GM19463 (cell line): ENCODE results near the gene CHTOP.
A peak's percentile ranks its signal among the peaks of the same experiment; 100 is the strongest.
"Not testable (repeated sequence)": the region's sequence is repeated elsewhere in the genome, so short reads cannot be mapped to it uniquely, and the experiment has no call there.

Experiments used
- ATAC-seq: cut with Tn5 transposase; IDR thresholded peaks from one replicate; pipeline ENCODE4 v1.9.1; 2021; ENCODE audit warnings: mild to moderate bottlenecking, moderate library complexity; ENCODE audit not compliant: unreplicated experiment

The CHTOP gene

DNA sequence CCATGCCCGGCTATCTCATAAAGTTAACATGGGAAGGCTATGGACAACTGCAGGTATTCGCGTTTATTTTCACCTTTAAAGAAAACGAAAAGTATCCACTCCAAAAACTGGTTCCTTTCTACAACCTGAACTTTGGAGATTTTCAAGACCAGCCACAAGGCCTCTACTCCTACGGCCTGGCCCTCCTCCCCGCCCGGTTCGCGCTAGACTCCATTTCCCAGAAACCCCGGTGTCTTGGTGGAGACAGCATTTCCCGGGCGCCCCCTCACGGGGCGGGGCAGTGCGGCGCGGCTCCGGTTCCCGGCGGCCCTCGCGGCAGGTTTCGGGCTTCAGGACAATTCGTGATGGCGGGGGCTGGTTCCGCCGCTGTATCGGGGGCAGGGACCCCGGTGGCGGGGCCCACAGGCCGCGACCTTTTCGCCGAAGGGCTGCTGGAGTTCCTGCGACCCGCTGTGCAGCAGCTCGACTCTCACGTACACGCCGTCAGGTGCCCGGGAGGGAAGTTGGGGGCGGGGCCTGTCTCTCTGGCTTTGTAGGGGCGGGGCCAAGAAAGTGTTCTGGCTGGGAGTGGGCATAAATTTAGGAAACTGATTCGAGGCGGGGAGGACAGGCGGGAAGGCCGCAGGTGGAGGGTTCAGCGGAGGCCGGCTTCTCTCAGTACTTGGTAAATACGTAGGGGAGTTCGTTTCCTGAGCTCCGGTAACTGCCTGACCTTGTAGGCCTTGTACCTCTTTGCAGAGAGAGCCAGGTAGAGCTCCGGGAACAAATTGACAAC lies 24.7 kb downstream of the CHTOP start, which contains the start of gene SNAPIN:
TSS of gene SNAPIN (plus strand) at position 304 of the 775 bp plus-strand sequence. CDS start at position 345, 41 bp downstream.
- peak; percentile 96 for ATAC-seq

GRCh38 chr1:153659175-153659534 lies 25.3 kb downstream of the CHTOP start:
- ATAC-seq: no peak

DNA sequence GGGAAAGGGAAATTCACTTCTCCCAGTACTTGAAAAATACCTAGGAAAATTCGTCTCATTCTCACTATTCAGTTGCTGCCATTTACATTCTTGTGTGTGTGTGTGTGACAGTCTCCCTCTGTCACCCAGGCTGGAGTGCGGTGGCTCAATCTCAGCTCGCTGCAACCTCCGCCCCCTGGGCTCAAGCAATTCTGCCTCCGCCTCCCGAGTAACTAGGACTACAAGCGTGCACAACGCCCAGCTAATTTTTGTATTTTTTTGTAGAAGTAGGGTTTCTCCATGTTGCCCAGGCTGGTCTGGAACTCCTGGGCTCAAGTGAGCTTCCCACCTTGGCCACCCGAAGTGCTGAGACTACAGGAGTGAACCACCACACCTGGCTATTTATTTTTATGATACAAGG lies 25.8 kb downstream of the CHTOP start:
- ATAC-seq: no peak

DNA sequence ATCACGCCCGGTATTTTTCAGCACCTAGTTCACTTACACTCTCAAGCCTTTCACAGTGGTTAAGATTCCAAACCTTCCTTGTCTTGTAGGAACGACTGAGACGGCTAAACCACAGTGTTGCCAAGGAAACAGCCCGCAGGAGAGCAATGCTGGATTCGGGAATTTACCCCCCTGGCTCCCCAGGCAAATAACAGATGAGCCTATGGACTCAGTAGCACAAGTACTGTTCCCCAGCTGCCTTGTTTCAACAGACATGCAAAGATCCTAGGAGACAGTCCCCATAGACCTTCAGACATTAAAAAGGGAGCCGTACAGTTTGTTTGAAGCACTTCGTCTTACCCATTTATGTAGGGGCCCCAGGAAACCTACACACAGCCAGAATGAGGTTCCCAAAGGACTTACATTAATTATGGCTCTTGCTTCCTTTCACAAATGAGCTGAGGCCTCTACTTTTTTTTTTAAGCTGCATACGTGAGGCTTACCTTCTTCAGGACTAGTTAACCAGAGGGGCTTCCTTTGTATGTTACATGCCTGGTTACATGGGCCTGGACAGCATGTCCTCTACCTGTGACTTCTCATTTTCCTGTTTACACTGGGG lies 27.3 kb downstream of the CHTOP start:
- ATAC-seq: no peak

DNA sequence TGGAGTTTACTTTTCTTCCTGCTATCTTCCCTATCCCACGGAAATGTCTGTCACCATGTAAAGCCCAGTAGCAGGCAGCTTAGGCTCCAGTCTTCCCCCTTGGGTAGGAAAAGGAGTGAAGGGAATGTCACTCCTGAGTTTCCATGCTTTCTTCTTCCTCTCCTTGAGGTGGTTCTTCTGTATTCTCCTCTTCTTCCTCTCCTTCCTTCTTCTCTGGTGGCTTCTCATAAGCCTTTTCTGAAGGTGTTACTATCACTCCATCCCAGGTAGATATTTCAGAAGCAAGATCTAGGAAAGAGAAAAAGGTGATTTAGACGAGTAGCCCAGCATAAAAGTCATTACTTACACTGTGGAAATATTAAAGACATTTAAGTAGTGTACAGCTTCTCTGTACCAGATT lies 28.4 kb downstream of the CHTOP start:
- no peak for ATAC-seq

DNA sequence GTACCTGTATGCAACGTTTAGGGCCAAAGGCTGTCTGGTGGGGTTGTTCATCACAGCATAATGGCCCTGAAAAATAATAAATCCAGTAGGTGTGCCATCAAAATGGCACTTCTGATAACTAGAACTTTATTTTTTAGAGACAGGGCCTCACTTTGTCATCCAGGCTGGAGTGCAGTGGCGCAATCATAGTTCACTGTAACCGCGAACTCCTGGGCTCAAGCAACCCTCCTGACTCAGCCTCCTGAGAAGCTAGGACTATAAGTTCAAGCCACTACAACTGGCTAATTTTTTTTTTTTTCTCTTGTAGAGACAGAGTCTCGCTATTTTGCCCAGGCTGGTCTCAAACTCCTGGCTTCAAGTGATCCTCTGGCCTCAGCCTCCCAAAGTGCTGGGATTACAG lies 29.3 kb downstream of the CHTOP start:
- no peak for ATAC-seq

DNA sequence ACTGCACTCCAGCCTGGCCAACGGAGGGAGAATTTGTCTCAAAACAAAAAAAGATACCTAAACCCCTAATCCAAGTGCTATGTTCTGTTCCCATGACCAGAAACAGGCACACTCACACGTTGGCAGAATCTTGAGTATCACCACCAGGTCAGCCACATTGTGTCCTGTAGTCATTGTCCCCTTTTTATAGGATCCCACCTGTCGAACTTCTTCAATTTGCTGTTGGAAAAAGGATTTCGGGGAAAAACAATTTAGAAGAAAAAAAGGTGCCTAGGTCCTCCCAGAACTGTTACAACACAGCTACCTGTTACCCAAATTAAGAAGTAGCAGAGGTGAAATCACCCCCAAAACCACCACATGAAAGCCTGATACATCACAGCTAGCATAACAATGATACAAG lies 33.6 kb downstream of the CHTOP start:
- ATAC-seq: no peak

GRCh38 chr1:153668672-153669071 lies 34.8 kb downstream of the CHTOP start:
- not testable (repeated sequence) for ATAC-seq

- ATAC-seq: no peak
Observed at GRCh38 chr1:153669606-153670005, 35.7 kb downstream of the CHTOP start.

DNA sequence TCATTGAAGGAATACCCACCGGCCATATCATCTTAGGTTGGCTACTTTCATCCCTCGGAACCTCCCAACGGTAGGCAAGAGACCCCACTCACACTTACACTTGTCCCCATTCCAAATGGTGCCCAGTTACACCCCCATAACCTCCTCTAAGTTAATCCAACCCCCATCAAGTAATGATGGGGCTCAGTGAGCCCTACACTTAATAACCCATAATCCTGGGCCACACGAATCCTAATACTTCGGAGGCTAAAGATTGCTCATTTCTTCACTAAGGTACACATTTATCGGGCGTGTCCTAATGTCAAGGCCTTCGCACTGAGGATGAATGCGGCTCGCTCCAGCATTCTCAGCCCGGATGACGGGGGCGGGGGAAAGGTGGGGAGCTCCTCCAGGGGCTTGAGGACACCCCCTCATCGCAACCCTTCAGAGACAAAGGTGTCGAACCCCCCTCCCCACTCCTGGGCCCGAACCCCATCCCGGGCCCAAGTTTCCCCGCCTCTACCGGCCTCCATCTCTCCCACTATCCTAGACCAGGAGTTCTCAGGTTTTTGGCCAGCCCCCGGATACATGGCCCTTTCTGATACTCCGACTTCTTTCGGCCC lies 36.5 kb downstream of the CHTOP start:
- no peak for ATAC-seq

GRCh38 chr1:153670859-153671627 lies 37.2 kb downstream of the CHTOP start, which contains the start of gene ILF2:
ILF2 (minus strand) TSS chr1:153670993; CDS start chr1:153670922, 71 bp downstream.
- ATAC-seq: peak; percentile 93

- not testable (repeated sequence) for ATAC-seq
Observed at GRCh38 chr1:153671628-153672353, 37.9 kb downstream of the CHTOP start.

- ATAC-seq: no peak
Observed at GRCh38 chr1:153673511-153673910, 39.6 kb downstream of the CHTOP start.

DNA sequence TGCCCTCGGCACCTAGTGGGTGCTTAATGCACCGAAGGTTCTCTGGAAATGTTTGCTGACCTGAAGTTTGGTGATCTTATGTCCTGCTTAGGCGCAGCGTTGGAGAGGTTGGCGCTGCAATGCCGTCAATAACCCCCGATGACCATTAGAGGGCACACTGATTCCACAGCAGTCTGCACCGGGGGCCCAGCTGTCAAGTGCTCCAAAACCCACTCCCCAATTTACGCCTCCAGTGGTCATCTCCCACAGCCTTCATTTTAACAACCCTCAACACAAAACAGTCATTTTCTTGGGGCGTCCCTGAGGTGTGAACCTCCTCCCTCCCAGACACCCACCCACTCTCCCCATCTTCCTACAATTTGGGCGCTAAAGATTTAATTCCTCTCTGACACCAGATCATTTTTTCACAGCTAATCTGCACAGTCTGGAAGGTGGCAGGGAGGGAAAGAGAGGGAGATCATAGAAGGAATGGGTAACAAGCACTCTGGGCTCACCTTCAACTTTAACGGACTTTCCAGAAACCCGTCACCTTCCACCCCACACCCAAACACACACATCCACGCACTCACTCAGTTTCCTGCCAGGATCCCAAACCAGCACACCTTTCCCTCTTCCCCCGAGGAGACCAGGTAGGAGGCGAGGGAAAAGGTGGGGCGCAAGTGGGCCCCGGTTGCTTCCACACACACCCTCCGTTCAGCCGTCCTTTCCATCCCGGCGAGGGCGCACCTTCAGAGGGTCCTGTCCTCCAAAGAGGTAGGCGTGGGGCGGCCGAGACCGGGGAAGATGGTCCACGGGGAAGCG lies 44.1 kb downstream of the CHTOP start:
- no peak for ATAC-seq

- no peak for ATAC-seq
Observed at GRCh38 chr1:153678519-153679336, 44.9 kb downstream of the CHTOP start, which contains the start of gene NPR1. NPR1 (plus strand) TSS chr1:153678688; CDS start chr1:153679109, 421 bp downstream.

DNA sequence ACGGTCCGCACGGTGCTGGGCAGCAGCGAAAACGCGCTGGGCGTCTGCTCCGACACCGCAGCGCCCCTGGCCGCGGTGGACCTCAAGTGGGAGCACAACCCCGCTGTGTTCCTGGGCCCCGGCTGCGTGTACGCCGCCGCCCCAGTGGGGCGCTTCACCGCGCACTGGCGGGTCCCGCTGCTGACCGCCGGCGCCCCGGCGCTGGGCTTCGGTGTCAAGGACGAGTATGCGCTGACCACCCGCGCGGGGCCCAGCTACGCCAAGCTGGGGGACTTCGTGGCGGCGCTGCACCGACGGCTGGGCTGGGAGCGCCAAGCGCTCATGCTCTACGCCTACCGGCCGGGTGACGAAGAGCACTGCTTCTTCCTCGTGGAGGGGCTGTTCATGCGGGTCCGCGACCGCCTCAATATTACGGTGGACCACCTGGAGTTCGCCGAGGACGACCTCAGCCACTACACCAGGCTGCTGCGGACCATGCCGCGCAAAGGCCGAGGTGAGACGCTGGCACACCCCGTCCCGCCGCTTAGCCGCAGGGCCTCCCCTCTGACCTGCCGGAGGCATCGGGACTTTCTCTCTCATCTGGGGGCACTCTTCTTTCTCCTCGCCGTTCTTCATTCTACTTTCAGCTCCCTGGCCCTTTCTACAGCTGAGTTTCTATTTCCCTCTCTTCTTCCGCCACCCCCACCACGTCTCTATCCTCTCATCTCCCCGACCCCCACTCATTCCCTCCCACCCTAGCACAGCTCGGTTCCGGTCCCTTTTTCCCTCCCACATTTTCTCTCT lies 45.7 kb downstream of the CHTOP start:
- no peak for ATAC-seq

GRCh38 chr1:153680120-153680403 lies 46.2 kb downstream of the CHTOP start:
- ATAC-seq: no peak

DNA sequence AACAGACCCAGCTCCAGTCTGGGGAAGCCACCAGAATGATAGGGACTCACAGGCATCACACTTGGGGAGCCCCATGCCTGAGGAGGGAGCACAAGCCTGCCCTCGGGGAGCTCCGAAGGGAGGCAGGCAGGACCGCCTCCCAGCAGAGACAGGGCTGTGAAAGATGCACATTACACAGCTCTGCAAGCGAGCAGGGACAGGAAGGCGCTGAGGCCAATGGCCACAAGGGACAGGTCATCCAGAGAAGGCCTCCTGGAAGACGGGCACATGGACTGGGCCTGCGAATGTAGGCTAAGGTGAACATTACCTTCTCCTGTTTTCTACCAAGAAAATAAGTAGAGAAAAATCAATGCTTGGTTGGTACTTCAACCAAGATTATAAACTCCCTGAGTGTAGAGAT lies 48.9 kb downstream of the CHTOP start:
- no peak for ATAC-seq
